Right hindlimb (tissue), 1 donor: ENCODE results near the gene CTDSP2.
"Not testable (repeated sequence)": the region's sequence is repeated elsewhere in the genome, so short reads cannot be mapped to it uniquely, and the experiment has no call there.

Source experiments
- DNase-seq: peaks from one replicate; pipeline ENCODE4 v3.0.0-alpha.2; 2018

CTDSP2 gene, protein sequence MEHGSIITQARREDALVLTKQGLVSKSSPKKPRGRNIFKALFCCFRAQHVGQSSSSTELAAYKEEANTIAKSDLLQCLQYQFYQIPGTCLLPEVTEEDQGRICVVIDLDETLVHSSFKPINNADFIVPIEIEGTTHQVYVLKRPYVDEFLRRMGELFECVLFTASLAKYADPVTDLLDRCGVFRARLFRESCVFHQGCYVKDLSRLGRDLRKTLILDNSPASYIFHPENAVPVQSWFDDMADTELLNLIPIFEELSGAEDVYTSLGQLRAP

DNA sequence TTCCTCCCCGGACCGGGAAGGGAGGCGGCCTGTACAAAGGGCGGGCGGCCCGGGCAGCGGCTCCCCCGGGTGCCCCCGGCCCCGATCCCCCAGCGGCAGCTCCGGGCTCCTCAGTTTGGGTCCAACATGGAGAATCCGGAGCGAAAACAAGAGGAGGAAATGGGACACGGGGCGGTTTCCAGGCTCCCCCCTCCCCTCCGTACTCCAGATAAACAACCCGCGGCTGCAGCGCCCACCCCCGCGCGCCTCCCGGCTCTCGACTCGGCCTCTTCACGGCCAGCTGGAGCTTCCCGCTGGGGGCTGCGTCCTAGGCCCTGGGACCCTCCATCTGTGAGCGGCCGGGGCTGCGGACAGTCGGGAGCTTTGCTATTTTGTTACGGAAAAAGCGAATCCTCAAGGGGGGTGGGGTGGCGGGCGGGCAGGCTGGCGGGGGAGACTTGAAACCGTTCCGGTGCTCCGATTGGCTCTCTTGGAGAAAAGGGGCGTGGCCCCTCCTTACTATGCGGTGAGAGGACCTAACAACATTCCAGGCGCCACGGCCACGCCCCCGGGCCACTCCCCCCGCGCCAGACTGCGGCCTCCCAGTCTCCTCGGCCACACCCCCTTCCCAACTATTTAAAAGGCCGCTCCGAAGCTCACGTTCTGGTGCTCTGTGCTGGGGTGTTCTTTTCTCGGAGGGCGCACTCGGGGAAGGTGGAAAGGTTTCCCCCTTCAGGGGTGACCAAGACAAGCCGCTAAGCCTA, at the start of gene CTDSP2:
Gene CTDSP2 (minus strand): TSS at position 153 of the 743 bp plus-strand sequence. CDS start 294 bp downstream, outside the sequence.
- DNase-seq: peak; percentile 100

DNA sequence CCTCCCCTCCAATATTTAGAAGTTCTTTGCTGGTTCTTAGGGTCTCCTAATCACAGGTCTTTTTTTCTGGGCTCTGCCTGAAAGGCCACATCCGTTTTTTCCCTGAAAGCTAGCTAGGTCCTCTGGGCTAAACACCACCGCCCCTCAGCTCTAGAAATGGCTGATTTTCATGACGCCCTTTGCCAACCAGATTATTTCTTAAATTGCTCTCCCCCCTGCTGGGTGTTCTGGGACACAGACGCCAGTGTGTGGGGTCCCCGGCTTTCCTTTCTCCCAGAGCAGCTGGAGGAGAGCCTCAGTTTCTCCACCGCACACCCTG, 49.5 kb upstream of the CTDSP2 start:
- peak; percentile 54 for DNase-seq

DNA sequence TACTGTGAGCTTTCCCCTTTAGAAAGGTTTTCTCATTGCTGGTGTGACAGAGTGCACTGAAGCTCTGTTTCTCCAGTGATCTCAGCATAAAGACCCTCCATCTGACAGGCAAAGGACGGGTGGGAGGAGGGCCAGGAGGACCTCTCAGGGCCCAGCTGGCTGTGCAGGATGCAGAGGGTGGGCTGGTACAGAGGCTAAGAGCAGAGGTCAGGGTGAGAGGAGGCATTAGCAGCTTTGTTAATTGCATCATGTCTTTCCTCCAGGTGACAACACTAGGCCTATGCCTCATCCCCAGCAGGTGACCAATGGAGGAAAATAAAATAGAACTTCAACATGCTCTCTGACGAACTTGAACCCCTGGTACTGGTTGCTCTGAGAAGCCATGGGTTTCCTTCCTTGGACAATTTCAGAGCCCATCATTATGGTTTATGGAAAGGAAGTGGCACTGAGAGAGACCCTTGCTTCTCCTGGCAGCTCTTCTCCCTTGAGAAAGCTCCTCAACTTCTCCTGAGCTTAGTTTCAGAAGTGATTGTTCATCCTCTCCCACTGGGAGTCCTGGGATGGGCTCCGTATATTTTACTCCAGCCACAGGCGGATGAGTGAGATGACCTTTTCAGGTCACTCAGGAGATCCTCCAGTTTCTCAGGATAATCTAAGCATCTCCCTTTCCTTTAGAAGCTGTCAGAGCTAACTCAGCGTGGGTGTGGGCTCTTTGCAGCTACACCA, 49.0 kb upstream of the CTDSP2 start:
- no peak for DNase-seq

DNA sequence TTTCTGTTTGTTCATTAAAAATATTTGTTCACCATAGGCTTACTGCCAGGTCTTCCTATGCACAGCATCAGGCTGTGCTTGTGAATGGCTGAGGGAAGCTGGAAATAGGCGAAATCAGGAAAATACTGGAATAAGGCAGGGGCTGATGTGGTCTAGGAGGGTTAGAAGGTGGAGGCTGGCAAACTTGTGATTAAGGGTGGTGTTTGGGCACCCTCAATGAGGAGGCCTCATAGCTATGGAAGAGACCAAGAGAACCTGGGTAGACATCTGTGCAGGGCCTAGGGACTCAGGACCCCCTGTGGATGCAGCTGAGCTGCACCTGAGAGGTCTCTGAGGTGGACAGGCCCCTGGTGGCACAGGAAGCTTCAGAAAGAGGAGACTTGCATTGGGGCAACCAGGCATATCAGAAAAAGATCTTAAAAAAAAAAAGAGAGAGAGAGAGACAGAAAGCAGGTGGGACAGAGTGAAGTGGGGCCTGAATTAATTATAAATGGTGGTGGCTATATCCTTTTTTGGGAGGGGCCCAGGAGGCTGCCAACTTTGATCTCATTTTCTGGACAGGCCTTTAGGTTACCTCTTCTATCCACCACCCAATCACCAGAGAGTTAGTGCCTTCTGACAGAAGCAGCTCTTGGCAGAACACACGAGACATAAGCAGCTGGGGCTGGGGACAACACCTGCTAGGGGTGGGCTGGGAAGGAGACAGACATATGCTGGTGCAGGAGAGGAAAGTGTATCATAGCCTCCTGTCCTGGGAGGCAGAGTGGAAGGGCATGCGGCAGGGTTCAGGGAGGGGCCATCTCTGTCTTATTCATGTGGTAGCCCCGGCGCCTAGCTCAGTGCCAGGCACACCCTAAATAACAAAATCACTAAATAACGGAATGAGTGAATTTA, 48.1 kb upstream of the CTDSP2 start:
- peak; percentile 80 for DNase-seq

DNA sequence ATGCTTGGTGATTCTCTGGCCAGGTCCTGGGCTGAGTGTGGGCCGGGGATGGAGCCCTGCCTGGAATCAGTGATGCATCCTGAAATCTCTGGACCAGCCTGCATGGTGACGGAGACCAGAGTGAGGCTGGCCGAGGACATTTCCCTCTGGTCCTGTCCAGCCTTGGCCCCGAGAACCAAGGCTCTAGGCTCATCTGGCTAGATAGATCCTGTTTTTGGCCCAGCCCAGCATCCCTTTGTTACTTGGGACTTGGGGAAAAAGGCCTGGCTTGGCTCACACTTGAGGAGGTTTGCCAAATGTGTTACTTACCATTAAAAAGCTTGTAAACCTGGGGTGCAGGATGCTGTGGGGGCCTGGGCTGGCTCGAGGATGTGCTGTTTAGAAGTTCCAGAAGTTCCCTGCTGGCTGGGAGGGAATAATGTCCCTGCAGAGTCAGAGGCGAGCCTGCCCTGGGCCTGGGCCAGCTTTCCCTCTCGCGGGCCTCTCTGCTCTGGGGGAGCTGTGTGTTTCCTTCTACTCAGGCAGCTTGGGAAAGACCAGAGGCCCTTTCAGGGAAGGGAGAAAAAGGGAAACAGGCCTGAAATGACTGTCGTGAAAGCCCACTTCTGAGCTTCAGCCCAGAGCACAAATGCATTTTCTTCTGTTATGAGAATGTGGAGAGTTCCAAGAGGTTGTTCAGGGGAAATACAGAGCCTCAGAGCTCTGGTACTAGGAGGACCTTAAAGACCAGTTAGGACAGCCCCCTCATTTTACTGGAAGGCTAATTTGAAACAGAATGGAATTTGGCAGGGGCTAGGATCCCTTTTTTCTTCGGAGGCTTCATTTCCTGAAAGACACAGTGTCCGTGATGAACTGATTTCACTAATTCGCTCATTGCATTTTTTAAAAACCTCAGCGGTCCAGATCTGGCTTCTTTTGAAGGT, 47.2 kb upstream of the CTDSP2 start:
- peak; percentile 99 for DNase-seq

DNA sequence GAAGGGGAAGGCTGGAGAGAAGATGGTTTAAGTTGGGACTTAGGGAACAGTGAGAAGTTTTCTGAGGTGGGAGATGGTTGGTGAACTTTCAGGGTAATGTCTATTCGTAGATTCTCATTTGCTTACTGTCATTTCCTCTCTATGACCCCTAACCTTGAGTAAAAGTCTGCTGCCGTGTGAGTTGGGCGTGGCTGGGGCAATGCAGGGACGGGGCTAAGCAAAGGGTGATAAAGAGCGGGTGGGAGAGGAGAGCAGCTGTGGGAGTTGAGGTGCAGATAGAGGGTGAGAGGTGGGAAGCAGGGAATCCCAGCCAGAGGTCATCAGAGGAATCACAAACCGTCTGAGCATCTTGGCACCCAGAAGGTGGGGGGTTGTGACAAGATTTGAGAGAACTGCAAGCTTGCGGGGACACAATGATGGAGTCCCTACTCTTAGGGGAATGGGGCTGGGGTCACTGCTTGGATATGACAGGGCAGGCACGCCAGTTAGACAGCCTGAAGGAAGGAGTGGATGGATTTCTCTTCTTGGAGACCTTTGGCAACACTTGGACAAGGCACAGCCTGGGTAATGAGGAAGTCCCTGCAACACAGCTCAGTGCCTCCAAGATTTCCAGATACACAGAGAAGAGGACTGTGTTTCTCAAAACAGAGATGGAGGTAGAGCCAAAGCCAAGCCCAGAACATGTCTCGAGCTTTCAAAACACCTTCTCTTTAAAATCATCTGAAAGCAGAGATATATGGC, 45.9 kb upstream of the CTDSP2 start:
- no peak for DNase-seq

DNA sequence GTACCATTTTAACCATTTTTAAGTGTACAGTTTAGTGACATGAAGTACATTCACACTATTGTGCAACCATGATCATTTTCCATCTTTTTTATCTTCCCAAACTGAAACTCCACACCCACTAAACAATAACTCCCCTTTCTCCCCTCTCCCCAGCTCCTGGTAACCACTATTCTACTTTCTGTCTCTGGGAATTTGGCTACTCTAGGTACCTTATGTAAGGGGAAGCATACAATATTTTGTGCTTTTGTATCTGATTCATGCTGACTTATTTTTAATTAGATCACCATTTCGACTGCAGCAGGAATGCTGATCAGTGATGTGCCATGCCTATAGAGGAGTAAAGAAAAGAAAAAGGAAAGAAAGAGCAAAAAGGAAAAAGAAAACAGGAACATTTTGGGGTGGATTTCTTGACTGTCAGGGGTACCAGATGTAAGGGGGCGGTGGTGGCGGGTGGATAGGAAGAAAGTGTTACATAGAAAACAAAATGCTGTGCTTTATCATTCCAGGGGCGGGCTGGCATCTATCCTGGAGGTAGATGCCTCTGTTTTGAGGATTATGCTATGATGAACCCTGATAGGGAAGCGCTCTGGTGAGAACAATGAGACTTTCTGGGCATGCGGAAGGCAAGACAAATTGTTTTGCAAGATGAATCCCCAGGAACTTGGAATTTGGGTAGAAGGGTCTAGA, 45.2 kb upstream of the CTDSP2 start:
- no peak for DNase-seq

DNA sequence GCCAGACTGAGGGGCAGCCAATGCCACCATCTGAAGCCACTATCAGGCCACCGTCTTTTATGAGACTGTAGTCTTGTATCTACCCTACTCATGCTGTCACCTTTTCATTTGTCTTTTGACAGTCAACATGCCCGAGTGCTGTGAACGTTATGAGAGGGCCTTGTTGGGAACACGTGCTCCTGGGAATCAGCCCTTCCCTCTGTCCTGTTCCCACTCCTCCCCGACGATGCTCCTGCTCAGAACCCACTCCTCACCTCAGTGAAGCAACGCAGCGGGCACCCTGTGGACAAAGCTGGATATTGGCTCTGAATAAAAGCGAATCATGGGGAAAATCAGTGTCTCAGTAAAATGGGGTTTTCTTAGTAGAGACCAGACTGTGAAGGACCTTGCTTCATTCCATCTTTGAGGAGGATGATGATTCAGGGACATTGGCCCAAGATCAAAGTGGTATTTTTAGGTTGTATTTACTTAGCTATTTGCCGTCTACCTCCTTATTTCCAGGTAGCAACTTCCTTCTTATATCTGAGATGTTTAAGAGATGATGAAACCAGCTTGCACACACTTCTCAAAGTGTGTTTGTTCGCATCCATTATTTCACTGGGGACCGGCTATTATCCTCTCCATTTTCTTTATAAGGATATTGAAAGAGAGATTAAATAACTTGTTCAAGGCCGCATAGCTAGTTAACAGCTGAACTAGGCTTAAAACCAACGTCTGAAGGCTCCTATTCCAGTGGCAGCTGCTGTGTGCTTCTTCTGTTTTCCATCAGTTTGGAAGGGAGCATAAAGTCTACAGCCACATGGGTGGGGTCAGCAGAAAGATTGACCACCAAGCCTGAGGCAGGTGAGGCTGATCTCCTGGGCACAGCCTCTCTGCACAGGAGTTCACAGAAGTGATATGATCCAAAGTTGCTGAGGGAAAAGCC, 43.9 kb upstream of the CTDSP2 start:
- DNase-seq: no peak

DNA sequence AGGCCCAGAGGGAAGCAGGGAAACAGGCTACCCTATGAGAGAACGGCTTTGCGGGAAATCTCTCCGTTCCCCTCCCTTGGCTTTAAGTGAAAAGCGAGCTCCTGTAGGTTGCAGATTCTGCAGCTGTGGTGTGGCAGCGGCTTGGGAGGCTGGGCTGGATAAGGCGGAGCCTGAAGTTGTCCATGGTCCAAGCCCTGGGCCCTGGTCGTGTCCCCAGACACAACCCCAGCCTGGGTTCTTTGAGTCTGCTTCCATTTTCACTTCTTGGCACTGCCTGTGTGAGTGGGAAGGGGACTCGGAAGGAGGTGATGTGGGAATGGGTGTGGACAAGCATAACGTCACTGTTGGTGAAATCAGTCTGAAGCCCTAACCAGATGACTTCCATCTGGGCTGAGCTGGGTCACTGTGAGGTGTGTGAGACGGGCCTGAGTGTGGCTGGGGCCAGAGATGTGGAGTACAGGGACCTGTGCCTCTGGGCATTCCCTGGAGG, 43.0 kb upstream of the CTDSP2 start:
- peak; percentile 93 for DNase-seq

DNA sequence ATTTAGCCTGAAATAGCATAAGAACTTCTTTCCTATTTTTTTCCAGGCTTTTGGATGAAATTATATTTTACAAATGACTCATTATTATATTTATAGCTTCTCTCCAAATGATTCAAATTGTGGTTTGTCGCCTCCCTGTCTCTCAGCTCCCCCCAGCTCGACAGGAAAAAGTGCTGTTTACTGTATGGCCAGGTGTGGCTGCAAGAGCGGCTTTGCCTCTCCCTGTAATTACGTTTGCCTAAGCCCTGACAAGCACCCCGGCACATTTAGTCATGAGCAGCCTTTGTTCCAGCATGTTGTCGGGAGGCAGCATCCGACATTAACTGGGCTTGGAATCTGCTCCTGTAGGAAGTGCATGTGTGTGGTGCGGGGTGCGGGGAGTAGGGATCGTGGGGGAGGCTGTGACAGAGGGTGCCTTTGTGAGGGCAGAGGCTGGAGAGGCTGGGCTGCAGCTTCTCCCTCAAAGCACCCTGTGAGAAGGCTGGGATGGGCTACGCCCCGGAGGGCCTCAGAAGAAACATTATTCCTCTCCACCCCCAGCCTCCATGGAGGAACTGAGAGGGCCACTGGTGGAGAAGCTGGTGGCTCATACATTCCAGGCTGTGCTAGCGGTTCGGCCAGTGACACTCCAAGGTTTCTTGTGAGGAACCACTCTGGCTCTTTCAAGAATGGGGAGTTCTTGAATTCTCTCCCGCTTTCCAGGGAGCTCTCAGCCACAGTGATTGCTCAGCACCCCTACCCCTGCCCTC, 42.1 kb upstream of the CTDSP2 start:
- peak; percentile 71 for DNase-seq

DNA sequence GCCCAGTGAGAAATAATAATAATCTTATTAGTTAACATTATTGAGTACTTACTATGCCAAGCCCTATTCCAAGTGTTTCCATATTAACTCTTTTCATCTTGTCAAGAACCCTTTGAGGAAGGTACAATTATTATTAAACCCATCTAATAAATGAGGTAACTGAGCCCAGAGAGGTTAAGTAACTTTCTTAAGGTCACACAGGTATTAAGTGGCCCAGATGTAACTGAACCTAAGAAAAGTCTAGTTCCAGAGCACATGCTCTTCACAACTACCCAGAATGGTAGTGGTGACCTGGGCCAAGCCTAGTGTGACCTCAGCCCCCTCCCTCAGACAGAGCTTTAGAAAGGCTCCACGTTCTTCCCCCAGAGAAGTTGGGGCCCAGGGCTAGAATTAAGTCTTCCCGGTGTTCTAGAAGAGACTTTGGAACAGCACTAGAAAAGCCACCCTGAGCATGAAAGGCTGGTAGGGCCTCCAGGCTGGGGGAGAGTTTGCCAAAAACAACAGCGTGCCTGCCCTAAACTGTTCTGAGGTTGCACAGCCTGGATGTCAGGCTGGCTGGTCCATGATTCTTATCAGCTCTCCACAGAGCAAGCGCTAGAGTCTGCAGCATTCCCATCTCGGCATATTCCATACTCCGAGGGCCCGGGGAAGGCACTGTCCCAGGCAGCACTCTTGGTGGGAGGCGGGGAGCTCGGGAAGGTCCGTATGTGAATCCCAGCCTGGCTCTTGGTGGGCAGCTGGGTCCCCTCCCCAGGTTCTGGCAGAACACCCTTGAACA, 41.3 kb upstream of the CTDSP2 start:
- peak; percentile 67 for DNase-seq

DNA sequence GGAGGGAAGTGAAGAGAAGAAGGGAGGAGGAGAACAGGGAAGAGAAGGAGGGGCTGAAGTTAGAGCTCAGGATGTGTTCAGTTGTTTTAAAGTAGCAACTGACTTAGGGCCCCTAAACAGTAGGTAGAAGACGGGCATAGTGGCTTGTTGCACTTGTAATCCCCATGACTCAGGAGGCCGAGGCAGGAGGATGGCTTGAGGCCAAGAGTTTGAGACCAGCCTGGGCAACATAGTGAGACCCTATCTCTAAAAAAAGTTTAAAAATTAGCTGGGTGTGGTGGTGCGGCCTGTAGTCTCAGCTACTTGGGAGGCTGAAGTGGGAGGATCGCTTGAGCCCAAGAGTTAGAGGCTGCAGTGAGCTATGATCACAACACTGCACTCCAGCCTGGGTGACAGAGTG, 40.4 kb upstream of the CTDSP2 start:
- DNase-seq: not testable (repeated sequence)

DNA sequence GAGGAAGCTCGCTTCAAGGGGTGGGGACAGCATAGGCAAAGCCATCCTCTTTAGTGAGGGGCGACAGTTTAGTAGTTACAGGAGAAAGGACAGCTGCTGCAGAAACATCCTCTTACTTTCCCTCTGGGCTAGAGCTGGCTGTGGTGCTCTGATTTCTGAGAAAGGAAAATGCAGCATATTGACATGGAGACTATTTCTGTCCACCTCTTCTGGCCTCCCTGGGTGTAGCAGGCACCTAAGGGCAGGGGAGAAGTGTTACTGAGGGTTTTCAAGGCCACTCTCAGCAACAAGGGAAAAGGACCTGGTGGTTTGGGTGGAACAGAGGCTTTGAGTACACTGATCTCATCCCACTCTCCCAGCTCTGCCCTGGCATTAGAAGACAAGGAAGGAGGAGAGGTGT, 40.0 kb upstream of the CTDSP2 start:
- DNase-seq: no peak

DNA sequence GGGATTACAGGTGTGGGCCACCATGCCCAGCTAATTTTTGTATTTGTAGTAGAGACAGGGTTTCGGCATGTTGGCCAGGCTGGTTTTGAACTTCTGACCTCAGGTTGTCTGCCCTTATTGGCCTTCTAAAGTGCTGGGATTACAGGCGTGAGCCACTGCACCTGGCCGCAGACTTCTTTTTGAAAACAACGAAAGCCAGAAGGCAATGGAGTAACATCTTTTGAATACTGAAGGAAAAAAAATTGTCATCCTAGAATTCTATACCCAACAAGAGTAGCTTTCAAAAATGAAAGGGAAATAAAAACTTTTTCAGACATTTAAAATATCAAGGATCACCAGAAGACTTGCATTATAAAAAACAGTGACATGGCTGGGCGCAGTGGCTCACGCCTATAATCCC, 38.7 kb upstream of the CTDSP2 start:
- no peak for DNase-seq

DNA sequence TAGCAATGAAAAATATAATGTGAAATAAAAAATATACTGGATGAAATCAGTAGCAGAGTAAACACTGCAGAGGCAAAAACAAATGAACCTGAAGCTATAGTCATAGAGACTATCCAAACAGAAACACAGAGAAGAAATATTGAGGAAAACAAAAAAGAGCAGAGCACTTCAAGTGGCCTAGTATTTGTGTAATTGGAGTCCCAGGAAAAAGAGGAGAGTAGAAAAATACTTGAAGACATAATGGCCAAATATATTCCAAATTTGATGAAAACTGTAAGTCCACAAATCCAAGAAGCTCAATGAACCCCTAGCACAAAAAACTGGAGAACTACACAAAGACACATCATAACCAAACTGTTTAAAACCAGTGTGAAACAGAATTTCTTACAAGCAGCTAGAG, 37.2 kb upstream of the CTDSP2 start:
- DNase-seq: no peak

DNA sequence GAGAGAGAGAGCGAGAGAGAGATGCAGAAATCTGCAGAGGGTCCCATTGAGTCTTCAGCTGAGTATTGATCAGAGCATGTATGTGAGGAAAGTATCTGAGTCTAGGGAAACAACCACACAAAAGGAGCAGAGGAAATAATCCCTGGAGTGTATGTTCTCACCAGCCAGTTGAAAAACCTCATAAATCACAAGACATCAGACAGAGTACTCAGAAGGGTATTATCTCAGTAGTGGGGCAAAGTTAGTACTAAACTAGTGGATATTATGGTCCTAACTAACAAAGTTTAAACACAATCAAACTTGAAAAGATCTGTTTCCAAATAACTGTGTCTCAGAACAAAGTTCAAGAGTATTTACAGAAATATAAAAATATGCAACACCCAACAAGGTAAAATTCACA, 36.5 kb upstream of the CTDSP2 start:
- no peak for DNase-seq

DNA sequence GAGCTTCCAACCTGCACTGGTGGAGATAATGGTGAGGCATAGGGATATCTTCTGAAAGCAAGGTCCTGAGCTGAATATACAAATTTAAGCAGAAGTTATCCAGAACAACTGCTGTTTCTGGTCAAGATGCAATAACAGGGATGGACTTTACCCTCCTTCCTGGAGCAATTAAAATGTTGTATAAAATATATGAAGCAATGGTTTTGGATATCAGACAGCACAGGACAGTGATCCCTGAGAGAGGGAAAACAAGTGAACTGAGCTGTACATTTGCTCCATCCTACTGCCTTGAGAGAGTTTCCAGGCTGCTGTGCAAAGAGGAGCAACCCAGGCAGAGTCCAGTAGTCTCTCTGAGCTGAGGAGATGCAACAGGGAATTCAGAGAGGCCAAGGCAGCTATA, 36.0 kb upstream of the CTDSP2 start:
- peak; percentile 0 for DNase-seq

DNA sequence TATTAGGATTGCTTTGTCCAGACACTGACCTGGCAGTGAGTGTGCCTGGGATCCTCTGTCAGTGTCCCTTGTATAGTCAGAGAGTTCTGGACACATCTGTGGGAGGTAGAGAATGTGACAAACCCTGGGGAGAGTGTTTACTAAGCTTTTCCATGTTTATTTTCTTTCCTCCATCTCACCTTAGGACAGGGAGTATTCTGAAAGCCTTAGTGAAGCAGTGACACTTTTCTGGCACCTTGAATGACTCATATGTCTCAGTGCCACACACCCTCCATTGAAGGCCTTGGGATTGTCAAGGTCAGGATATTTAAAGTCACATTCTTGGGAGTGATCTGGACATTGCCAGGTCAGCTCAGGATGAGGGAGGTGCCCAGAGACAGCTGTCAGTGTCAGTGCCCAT, 34.9 kb upstream of the CTDSP2 start:
- peak; percentile 1 for DNase-seq
